GM19372 (cell line): Measurements from ENCODE around the gene MAP10.

Experiments
- ATAC-seq: cut with Tn5 transposase; IDR thresholded peaks from one replicate; pipeline ENCODE4 v1.9.1; 2021; ENCODE audit warnings: mild to moderate bottlenecking, low read depth, moderate library complexity; ENCODE audit not compliant: unreplicated experiment

MAP10 gene

DNA sequence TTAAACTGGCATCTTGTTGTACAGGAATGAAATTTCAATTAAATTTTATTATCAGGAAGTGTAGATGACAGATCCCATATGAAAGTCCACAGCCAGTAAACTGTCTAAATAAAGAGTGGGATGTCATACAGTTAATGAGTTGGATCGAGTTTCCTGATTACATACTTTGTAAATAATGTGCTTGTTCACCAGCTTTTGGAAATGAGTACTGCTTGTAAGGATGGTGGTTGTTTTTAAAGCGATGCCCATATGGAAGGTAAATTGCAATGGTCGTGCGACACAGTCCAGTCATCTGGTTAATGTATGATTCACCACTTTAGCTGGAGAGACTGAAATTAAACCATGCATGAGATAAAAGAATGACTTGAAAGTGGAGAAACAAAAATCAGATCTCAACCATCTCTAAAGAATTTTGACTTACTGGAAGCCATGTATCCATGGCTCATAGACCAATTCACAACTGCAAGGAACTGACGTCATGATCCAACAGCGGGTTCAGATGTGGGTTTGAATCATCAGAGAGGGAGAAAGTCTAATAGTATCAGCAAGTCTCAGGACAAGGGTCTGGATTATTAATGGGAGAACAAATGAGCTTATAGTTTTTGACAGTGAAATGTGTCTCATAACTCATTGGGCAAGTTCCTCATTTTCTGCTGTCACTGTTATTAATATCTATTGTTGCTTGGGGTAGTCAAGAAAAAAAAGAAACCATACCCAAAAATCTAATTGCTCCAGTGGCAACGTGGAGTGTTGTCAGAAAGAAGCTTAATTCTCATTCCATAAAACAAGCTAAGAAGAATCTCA is 49.0 kb downstream of the MAP10 start:
- ATAC-seq = no peak

DNA sequence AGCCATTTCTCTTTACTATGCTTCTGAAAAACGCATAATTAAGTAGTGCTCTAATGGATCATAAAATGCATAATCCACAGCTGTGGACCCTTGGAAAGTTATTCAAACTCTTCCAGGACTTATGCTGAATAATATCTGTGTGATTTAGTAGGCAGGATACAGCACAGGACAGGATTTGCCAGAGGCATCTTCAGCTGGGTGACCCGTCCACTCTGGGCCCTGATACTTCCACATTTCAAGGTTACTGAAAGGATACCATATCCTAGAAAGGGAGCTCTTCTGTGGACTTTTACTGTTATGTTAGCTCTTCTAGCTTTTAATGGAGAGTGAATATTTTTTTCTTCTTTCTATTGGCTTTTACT is 49.6 kb downstream of the MAP10 start:
- no peak for ATAC-seq

DNA sequence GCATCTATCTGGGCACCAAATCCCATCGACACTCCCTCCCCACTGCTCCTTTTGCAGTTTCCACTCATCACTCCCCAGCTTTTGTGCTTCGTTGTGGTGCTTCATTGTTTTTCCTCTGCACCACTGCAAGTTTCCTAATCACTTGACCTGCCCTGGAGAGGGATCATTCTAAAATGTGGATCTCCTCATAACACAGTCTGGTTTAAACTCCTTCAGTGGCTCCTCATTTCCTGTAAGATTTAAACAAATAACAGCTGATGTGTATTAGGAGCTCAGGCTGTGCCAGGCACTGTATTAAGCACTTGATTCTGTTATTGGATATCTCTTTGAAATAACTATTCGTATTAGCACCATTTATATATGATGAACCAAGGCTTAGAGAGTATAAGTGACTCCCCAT is 51.3 kb downstream of the MAP10 start:
- ATAC-seq = no peak
